ENCODE data around the gene CBS. TPM values are rescaled to one million over a fixed set of nuclear protein-coding genes. Genes with fewer than 3 reads are reported as not detected.
"Not testable (repeated sequence)": the region's sequence is repeated elsewhere in the genome, so short reads cannot be mapped to it uniquely, and the experiment has no call there.

CBS gene
- total RNA-seq, 4 donors from 2014 or later, result 2.6 to 11.4 (median 6.3) TPM

- intact Hi-C loops (cut with DNase I; ENCODE audit: low total_unique reads); H3K27me3 ChIP-seq; H3K27ac ChIP-seq; DNase-seq; H3K4me3 ChIP-seq; H3K4me1 ChIP-seq; H3K36me3 ChIP-seq; H3K9me3 ChIP-seq: not testable (repeated sequence)
These were observed 13.8 kb upstream of the CBS start for GRCh38 chr21:43089463-43089862.

- H3K27me3 ChIP-seq; DNase-seq; intact Hi-C loops (cut with DNase I; ENCODE audit: low total_unique reads); H3K27ac ChIP-seq; H3K9me3 ChIP-seq; H3K36me3 ChIP-seq; H3K4me3 ChIP-seq; H3K4me1 ChIP-seq: not testable (repeated sequence)
These were observed 7.1 kb upstream of the CBS start for GRCh38 chr21:43082587-43083300.

- H3K9me3 ChIP-seq; DNase-seq; H3K27me3 ChIP-seq; H3K4me1 ChIP-seq; H3K27ac ChIP-seq; intact Hi-C loops (cut with DNase I; ENCODE audit: low total_unique reads); H3K4me3 ChIP-seq; H3K36me3 ChIP-seq: not testable (repeated sequence)
These were observed 1.0 kb upstream of the CBS start for GRCh38 chr21:43076643-43077042.

GRCh38 chr21:43076023-43076637 lies 495 bp upstream of the CBS start:
- H3K4me3 ChIP-seq; H3K4me1 ChIP-seq; H3K9me3 ChIP-seq; H3K27me3 ChIP-seq; intact Hi-C loops (cut with DNase I; ENCODE audit: low total_unique reads); DNase-seq; H3K27ac ChIP-seq; H3K36me3 ChIP-seq: not testable (repeated sequence)

- H3K4me1 ChIP-seq; H3K36me3 ChIP-seq; H3K27ac ChIP-seq; H3K27me3 ChIP-seq; intact Hi-C loops (cut with DNase I; ENCODE audit: low total_unique reads); H3K9me3 ChIP-seq; H3K4me3 ChIP-seq; DNase-seq: not testable (repeated sequence)
These were observed 1.1 kb downstream of the CBS start for GRCh38 chr21:43074401-43075169.

- H3K36me3 ChIP-seq; H3K4me3 ChIP-seq; H3K4me1 ChIP-seq; DNase-seq; H3K9me3 ChIP-seq; H3K27ac ChIP-seq; H3K27me3 ChIP-seq; intact Hi-C loops (cut with DNase I; ENCODE audit: low total_unique reads): not testable (repeated sequence)
These were observed 2.9 kb downstream of the CBS start for GRCh38 chr21:43072742-43073141.

- H3K36me3 ChIP-seq; H3K27ac ChIP-seq; H3K27me3 ChIP-seq; DNase-seq; H3K4me1 ChIP-seq; H3K4me3 ChIP-seq; H3K9me3 ChIP-seq; intact Hi-C loops (cut with DNase I; ENCODE audit: low total_unique reads): not testable (repeated sequence)
These were observed 6.0 kb downstream of the CBS start for GRCh38 chr21:43069682-43070081.

- H3K27ac ChIP-seq; H3K4me1 ChIP-seq; H3K4me3 ChIP-seq; intact Hi-C loops (cut with DNase I; ENCODE audit: low total_unique reads); H3K27me3 ChIP-seq; DNase-seq; H3K9me3 ChIP-seq; H3K36me3 ChIP-seq: not testable (repeated sequence)
These were observed 7.6 kb downstream of the CBS start for GRCh38 chr21:43068065-43068464.

- H3K27ac ChIP-seq; H3K4me3 ChIP-seq; H3K36me3 ChIP-seq; H3K27me3 ChIP-seq; DNase-seq; H3K4me1 ChIP-seq; intact Hi-C loops (cut with DNase I; ENCODE audit: low total_unique reads); H3K9me3 ChIP-seq: not testable (repeated sequence)
These were observed 8.9 kb downstream of the CBS start for GRCh38 chr21:43066690-43067089.

- H3K9me3 ChIP-seq; H3K27ac ChIP-seq; intact Hi-C loops (cut with DNase I; ENCODE audit: low total_unique reads); H3K4me3 ChIP-seq; DNase-seq; H3K4me1 ChIP-seq; H3K27me3 ChIP-seq; H3K36me3 ChIP-seq: not testable (repeated sequence)
These were observed 9.6 kb downstream of the CBS start for GRCh38 chr21:43065991-43066390.

GRCh38 chr21:43064265-43064917 lies 11.2 kb downstream of the CBS start:
- H3K4me3 ChIP-seq; H3K4me1 ChIP-seq; H3K27ac ChIP-seq; DNase-seq; H3K36me3 ChIP-seq; H3K27me3 ChIP-seq; H3K9me3 ChIP-seq; intact Hi-C loops (cut with DNase I; ENCODE audit: low total_unique reads): not testable (repeated sequence)

GRCh38 chr21:43062955-43063664 lies 12.5 kb downstream of the CBS start:
- intact Hi-C loops (cut with DNase I; ENCODE audit: low total_unique reads); H3K27me3 ChIP-seq; H3K36me3 ChIP-seq; H3K4me1 ChIP-seq; H3K4me3 ChIP-seq; H3K9me3 ChIP-seq; H3K27ac ChIP-seq; DNase-seq: not testable (repeated sequence)

All from uterus (tissue), 4 donors.